HEK293 (cell line): ENCODE data around the gene PIEZO1.

Source experiments
- CTCF ChIA-PET: fragments of 350-600 bp; formaldehyde crosslinking; extraction: SDS; loops from one replicate; lab custom pipeline; 2021; ENCODE audit warnings: antibody characterized with exemption; lab: Yijun Ruan, JAX
- POLR2A ChIA-PET: fragments of 300-600 bp; formaldehyde crosslinking; extraction: SDS; loops from one replicate; lab custom pipeline; 2020; ENCODE audit warnings: antibody characterized with exemption, inconsistent platforms; lab: Yijun Ruan, JAX
- H3K27ac ChIP-seq: fragments of 200-500 bp; sonication (Bioruptor generic); 2 replicates; pipeline ENCODE4 v1.5.1; 2014; ENCODE audit warnings: low read depth, low read length, control low read depth, inconsistent platforms; ENCODE audit errors: extremely low read depth
- H3K36me3 ChIP-seq, 2 experiments: fragments of 200-500 bp in 1 of 2; sonication (Bioruptor generic) in 1 of 2; 1 replicate in 1 of 2; 2 replicates in 1 of 2; pipeline ENCODE4 v1.5.1; 2014 to 2017; ENCODE audit warnings: inconsistent platforms in 2 of 2, low read length in 2 of 2; ENCODE audit not compliant: control insufficient read depth in 2 of 2, insufficient read depth in 1 of 2
- H3K4me1 ChIP-seq: fragments of 200-500 bp; sonication (Bioruptor generic); 2 replicates; pipeline ENCODE4 v1.5.1; 2014; ENCODE audit warnings: mild to moderate bottlenecking, low read length, inconsistent platforms; ENCODE audit not compliant: control insufficient read depth, insufficient read depth
- H3K4me3 ChIP-seq: 2 replicates; pipeline ENCODE4 v1.5.1; 2011; ENCODE audit warnings: low read depth, mild to moderate bottlenecking, control low read depth, low read length, moderate library complexity
- H3K9me3 ChIP-seq: fragments of 200-500 bp; sonication (Bioruptor generic); 2 replicates; pipeline ENCODE4 v1.5.1; 2014; ENCODE audit warnings: low read depth, low read length, inconsistent platforms; ENCODE audit not compliant: control insufficient read depth, insufficient read depth
- FEZF1 ChIP-seq: fragments of 450-650 bp; formaldehyde crosslinking; IDR thresholded peaks from 2 replicates; pipeline ENCODE4 v1.5.1; 2016; ENCODE audit warnings: missing biosample characterization, missing genetic modification characterization
- GLI2 ChIP-seq: fragments of 450-650 bp; formaldehyde crosslinking; IDR thresholded peaks from 2 replicates; pipeline ENCODE4; 2017; ENCODE audit warnings: missing biosample characterization, missing genetic modification characterization, low read depth, borderline replicate concordance
- GLI4 ChIP-seq: fragments of 450-650 bp; formaldehyde crosslinking; IDR thresholded peaks from 2 replicates; pipeline ENCODE4 v1.5.1; 2016; ENCODE audit warnings: missing biosample characterization, missing genetic modification characterization
- HOXA7 ChIP-seq: sonication (generic); formaldehyde crosslinking; IDR thresholded peaks from 2 replicates; pipeline ENCODE4 v1.8.1; 2022; ENCODE audit warnings: missing genetic modification reagents, borderline replicate concordance
- ZFHX2 ChIP-seq: fragments of 450-650 bp; formaldehyde crosslinking; conservative IDR thresholded peaks from 2 replicates; pipeline ENCODE4 v1.5.1; 2016; ENCODE audit warnings: missing biosample characterization, missing genetic modification characterization
- ZFP3 ChIP-seq: fragments of 450-650 bp; formaldehyde crosslinking; IDR thresholded peaks from 2 replicates; pipeline ENCODE4 v1.5.1; 2016; ENCODE audit warnings: low read depth, missing biosample characterization, missing genetic modification characterization
- ZIC2 ChIP-seq: fragments of 450-650 bp; formaldehyde crosslinking; IDR thresholded peaks from 2 replicates; pipeline ENCODE4 v1.5.1; 2016; ENCODE audit warnings: missing biosample characterization, missing genetic modification characterization
- ZNF221 ChIP-seq: fragments of 450-650 bp; formaldehyde crosslinking; IDR thresholded peaks from 2 replicates; pipeline ENCODE4 v1.5.1; 2017; ENCODE audit warnings: missing biosample characterization, missing genetic modification characterization, borderline replicate concordance
- ZNF23 ChIP-seq: fragments of 450-650 bp; formaldehyde crosslinking; IDR thresholded peaks from 2 replicates; pipeline ENCODE4 v1.5.1; 2016; ENCODE audit warnings: missing biosample characterization, missing genetic modification characterization, borderline replicate concordance
- ZNF239 ChIP-seq: fragments of 450-650 bp; formaldehyde crosslinking; IDR thresholded peaks from 2 replicates; pipeline ENCODE4 v1.5.1; 2016; ENCODE audit warnings: missing biosample characterization, missing genetic modification characterization
- ZNF292 ChIP-seq: fragments of 450-650 bp; formaldehyde crosslinking; IDR thresholded peaks from 2 replicates; pipeline ENCODE4 v1.5.1; 2016; ENCODE audit warnings: low read depth, missing biosample characterization, missing genetic modification characterization, borderline replicate concordance
- ZNF311 ChIP-seq: fragments of 450-650 bp; formaldehyde crosslinking; IDR thresholded peaks from 2 replicates; pipeline ENCODE4 v1.5.1; 2017; ENCODE audit warnings: missing biosample characterization, missing genetic modification characterization, borderline replicate concordance
- ZNF510 ChIP-seq: fragments of 450-650 bp; formaldehyde crosslinking; IDR thresholded peaks from 2 replicates; pipeline ENCODE4 v1.5.1; 2018; ENCODE audit warnings: mild to moderate bottlenecking, missing genetic modification characterization, missing biosample characterization; ENCODE audit not compliant: insufficient replicate concordance
- ZNF529 ChIP-seq: fragments of 450-650 bp; formaldehyde crosslinking; IDR thresholded peaks from 2 replicates; pipeline ENCODE4 v1.5.1; 2017; ENCODE audit warnings: missing genetic modification characterization, missing biosample characterization; ENCODE audit not compliant: insufficient replicate concordance
- ZNF555 ChIP-seq: fragments of 450-650 bp; formaldehyde crosslinking; conservative IDR thresholded peaks from 2 replicates; pipeline ENCODE4 v1.5.1; 2017; ENCODE audit warnings: missing biosample characterization, mild to moderate bottlenecking, missing genetic modification characterization, inconsistent platforms
- ZNF776 ChIP-seq: fragments of 450-650 bp; formaldehyde crosslinking; IDR thresholded peaks from 2 replicates; pipeline ENCODE4 v1.5.0; 2017; ENCODE audit warnings: missing biosample characterization, missing genetic modification characterization, borderline replicate concordance
- TF ChIP-seq, protein P1 (sequence below): fragments of 450-650 bp; formaldehyde crosslinking; IDR thresholded peaks from 2 replicates; pipeline ENCODE4 v1.5.1; 2016; ENCODE audit warnings: missing biosample characterization, missing genetic modification characterization
- TF ChIP-seq, protein P2 (sequence below): fragments of 450-650 bp; formaldehyde crosslinking; IDR thresholded peaks from 2 replicates; pipeline ENCODE4 v1.5.1; 2017; ENCODE audit warnings: missing biosample characterization, missing genetic modification characterization
- TF ChIP-seq, protein P3 (sequence below): fragments of 450-650 bp; formaldehyde crosslinking; IDR thresholded peaks from 2 replicates; pipeline ENCODE4 v1.5.1; 2016; ENCODE audit warnings: missing biosample characterization, missing genetic modification characterization, borderline replicate concordance

The PIEZO1 gene

DNA sequence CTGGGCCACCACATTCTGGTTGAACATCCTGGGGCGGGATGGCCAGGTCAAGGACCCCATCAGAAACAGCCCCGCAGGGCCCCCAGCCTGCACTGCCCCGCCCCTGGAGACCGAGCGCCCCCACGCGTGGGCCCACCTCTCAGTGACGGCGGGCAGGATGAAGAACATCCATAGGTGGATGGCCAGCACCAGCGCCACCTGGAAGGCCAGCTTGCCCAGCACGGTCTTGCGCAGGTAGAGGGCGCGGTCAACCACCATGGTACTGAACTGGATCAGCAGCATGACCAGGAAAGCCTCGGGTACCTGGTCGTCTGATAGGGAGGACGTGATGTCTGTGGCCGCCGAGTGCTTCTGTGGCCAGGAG lies 65.1 kb downstream of the PIEZO1 start:
- Histone ChIP-seq H3K9me3 (no peaks in the 10 kb centered on the region), H3K27ac (no peak overlapping the region), H3K4me3 (no peak overlapping the region), H3K4me1 (no peaks in the 10 kb centered on the region), H3K36me3 (peaks cover 0 to 98% of the 10 kb centered on the region in 2 experiments; a peak in 2 of 3 replicates)
- TF ChIP-seq ZNF292 (tag by site-specific recombination) (no peak), ZNF311 (tag by site-specific recombination) (no peak), FEZF1 (tag by site-specific recombination) (no peak), ZFHX2 (tag by site-specific recombination) (no peak), GLI2 (no peak), GLI4 (tag by site-specific recombination) (no peak), ZNF221 (tag by site-specific recombination) (no peak), ZNF555 (tag by site-specific recombination) (no peak), ZNF510 (no peak), HOXA7 (no peak), ZNF776 (tag by site-specific recombination) (no peak), ZNF23 (tag by site-specific recombination) (no peak), ZFP3 (no peak), ZIC2 (tag by site-specific recombination) (no peak), ZNF529 (tag by site-specific recombination) (no peak), ZNF239 (tag by site-specific recombination) (no peak)
- TF ChIP-seq, protein P1, sequence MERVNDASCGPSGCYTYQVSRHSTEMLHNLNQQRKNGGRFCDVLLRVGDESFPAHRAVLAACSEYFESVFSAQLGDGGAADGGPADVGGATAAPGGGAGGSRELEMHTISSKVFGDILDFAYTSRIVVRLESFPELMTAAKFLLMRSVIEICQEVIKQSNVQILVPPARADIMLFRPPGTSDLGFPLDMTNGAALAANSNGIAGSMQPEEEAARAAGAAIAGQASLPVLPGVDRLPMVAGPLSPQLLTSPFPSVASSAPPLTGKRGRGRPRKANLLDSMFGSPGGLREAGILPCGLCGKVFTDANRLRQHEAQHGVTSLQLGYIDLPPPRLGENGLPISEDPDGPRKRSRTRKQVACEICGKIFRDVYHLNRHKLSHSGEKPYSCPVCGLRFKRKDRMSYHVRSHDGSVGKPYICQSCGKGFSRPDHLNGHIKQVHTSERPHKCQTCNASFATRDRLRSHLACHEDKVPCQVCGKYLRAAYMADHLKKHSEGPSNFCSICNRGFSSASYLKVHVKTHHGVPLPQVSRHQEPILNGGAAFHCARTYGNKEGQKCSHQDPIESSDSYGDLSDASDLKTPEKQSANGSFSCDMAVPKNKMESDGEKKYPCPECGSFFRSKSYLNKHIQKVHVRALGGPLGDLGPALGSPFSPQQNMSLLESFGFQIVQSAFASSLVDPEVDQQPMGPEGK (tag by site-specific recombination) = no peak
- TF ChIP-seq, protein P2, sequence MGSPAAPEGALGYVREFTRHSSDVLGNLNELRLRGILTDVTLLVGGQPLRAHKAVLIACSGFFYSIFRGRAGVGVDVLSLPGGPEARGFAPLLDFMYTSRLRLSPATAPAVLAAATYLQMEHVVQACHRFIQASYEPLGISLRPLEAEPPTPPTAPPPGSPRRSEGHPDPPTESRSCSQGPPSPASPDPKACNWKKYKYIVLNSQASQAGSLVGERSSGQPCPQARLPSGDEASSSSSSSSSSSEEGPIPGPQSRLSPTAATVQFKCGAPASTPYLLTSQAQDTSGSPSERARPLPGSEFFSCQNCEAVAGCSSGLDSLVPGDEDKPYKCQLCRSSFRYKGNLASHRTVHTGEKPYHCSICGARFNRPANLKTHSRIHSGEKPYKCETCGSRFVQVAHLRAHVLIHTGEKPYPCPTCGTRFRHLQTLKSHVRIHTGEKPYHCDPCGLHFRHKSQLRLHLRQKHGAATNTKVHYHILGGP (tag by site-specific recombination) = no peak
- TF ChIP-seq, protein P3, sequence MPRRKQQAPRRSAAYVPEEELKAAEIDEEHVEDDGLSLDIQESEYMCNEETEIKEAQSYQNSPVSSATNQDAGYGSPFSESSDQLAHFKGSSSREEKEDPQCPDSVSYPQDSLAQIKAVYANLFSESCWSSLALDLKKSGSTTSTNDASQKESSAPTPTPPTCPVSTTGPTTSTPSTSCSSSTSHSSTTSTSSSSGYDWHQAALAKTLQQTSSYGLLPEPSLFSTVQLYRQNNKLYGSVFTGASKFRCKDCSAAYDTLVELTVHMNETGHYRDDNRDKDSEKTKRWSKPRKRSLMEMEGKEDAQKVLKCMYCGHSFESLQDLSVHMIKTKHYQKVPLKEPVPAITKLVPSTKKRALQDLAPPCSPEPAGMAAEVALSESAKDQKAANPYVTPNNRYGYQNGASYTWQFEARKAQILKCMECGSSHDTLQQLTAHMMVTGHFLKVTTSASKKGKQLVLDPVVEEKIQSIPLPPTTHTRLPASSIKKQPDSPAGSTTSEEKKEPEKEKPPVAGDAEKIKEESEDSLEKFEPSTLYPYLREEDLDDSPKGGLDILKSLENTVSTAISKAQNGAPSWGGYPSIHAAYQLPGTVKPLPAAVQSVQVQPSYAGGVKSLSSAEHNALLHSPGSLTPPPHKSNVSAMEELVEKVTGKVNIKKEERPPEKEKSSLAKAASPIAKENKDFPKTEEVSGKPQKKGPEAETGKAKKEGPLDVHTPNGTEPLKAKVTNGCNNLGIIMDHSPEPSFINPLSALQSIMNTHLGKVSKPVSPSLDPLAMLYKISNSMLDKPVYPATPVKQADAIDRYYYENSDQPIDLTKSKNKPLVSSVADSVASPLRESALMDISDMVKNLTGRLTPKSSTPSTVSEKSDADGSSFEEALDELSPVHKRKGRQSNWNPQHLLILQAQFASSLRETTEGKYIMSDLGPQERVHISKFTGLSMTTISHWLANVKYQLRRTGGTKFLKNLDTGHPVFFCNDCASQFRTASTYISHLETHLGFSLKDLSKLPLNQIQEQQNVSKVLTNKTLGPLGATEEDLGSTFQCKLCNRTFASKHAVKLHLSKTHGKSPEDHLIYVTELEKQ (tag by site-specific recombination) = no peak
- POLR2A ChIA-PET = no interaction called here
- CTCF ChIA-PET = interaction anchor here (0.9 kb wide), 1 partner anchor 17 kb away, joined by 6 read pairs; no protein-coding TSS in a partner anchor
